Measurements from ENCODE around the gene NOX5.

The NOX5 gene

GRCh38 chr15:69100821-69101220 lies 86.3 kb downstream of the NOX5 start:
- Histone ChIP-seq H3K36me3 (ENCODE audit: control insufficient read depth, insufficient read depth, low read length) (no peaks in the 10 kb centered on the region), H3K27me3 (ENCODE audit: control insufficient read depth, insufficient read depth, low read length) (no peaks in the 10 kb centered on the region; the same call in 1 of the 2 replicates), H3K9ac (ENCODE audit: low read depth, low read length) (no peak overlapping the region), H3K4me3 (ENCODE audit: low read depth, low read length) (no peak overlapping the region), H3K9me3 (ENCODE audit: control insufficient read depth, insufficient read depth, low read length) (no peaks in the 10 kb centered on the region), H3K27ac (ENCODE audit: low read depth, low read length) (no peak overlapping the region), H3K4me1 (ENCODE audit: control insufficient read depth, insufficient read depth, low read length) (no peaks in the 10 kb centered on the region)

GRCh38 chr15:69104050-69104750 lies 89.7 kb downstream of the NOX5 start:
- Histone ChIP-seq H3K4me1 (ENCODE audit: control insufficient read depth, insufficient read depth, low read length) (no peaks in the 10 kb centered on the region; the same call in 1 of the 2 replicates), H3K27me3 (ENCODE audit: control insufficient read depth, insufficient read depth, low read length) (no peaks in the 10 kb centered on the region)

GRCh38 chr15:69105451-69105985 lies 91.0 kb downstream of the NOX5 start:
- Histone ChIP-seq H3K9ac (ENCODE audit: low read depth, low read length) (no peak overlapping the region), H3K4me3 (ENCODE audit: low read depth, low read length) (no peak overlapping the region), H3K27me3 (ENCODE audit: control insufficient read depth, insufficient read depth, low read length) (no peaks in the 10 kb centered on the region), H3K9me3 (ENCODE audit: control insufficient read depth, insufficient read depth, low read length) (no peaks in the 10 kb centered on the region), H3K36me3 (ENCODE audit: control insufficient read depth, insufficient read depth, low read length) (no peaks in the 10 kb centered on the region), H3K4me1 (ENCODE audit: control insufficient read depth, insufficient read depth, low read length) (no peaks in the 10 kb centered on the region; the same call in 1 of the 2 replicates), H3K27ac (ENCODE audit: low read depth, low read length) (no peak overlapping the region)

More at GRCh38 chr15:69104050-69104750, 89.7 kb downstream of the NOX5 start:
- no peaks in the 10 kb centered on the region for H3K36me3 ChIP-seq (ENCODE audit: control insufficient read depth, insufficient read depth, low read length)
- H3K4me3 ChIP-seq (ENCODE audit: low read depth, low read length) = no peak overlapping the region
- H3K27ac ChIP-seq (ENCODE audit: low read depth, low read length) = no peak overlapping the region
- no peaks in the 10 kb centered on the region for H3K9me3 ChIP-seq (ENCODE audit: control insufficient read depth, insufficient read depth, low read length)
- no peak overlapping the region for H3K9ac ChIP-seq (ENCODE audit: low read depth, low read length)

GRCh38 chr15:69107025-69107620 lies 92.6 kb downstream of the NOX5 start:
- H3K9ac ChIP-seq (ENCODE audit: low read depth, low read length) = no peak overlapping the region
- no peaks in the 10 kb centered on the region; the same call in 1 of the 2 replicates for H3K4me1 ChIP-seq (ENCODE audit: control insufficient read depth, insufficient read depth, low read length)
- no peak overlapping the region for H3K27ac ChIP-seq (ENCODE audit: low read depth, low read length)
- H3K9me3 ChIP-seq (ENCODE audit: control insufficient read depth, insufficient read depth, low read length) = no peaks in the 10 kb centered on the region
- H3K4me3 ChIP-seq (ENCODE audit: low read depth, low read length) = no peak overlapping the region
- H3K36me3 ChIP-seq (ENCODE audit: control insufficient read depth, insufficient read depth, low read length) = no peaks in the 10 kb centered on the region
- no peaks in the 10 kb centered on the region for H3K27me3 ChIP-seq (ENCODE audit: control insufficient read depth, insufficient read depth, low read length)
